T1000 (cell line): ENCODE data around the gene ATG2A.
A peak's percentile ranks its signal among the peaks of the same experiment; 100 is the strongest.

Experiments
- DNase-seq: peaks from one replicate; lab custom pipeline; 2025; ENCODE audit warnings: mixed read lengths; lab: John Stamatoyannopoulos, UW

The ATG2A gene

DNA sequence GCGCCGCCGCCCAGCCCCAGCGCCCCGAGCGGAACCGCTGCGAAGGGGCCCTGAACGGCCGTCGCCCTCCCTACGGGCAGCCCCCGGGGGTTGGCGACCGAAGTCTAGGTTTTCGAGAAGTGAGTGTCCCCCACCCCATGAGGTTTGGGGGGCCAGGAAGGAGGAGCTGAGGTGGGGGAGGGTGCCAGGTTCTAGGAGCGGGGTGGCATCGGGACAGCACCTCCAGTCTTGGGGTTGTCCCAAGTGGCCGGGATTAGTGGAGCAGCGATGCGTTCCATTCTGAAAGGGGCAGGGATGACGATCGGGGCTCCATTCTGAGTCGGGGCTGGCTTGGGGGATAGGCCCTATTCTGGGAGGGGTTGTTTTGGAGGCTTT is 7.9 kb upstream of the ATG2A start:
- DNase-seq, result no peak

DNA sequence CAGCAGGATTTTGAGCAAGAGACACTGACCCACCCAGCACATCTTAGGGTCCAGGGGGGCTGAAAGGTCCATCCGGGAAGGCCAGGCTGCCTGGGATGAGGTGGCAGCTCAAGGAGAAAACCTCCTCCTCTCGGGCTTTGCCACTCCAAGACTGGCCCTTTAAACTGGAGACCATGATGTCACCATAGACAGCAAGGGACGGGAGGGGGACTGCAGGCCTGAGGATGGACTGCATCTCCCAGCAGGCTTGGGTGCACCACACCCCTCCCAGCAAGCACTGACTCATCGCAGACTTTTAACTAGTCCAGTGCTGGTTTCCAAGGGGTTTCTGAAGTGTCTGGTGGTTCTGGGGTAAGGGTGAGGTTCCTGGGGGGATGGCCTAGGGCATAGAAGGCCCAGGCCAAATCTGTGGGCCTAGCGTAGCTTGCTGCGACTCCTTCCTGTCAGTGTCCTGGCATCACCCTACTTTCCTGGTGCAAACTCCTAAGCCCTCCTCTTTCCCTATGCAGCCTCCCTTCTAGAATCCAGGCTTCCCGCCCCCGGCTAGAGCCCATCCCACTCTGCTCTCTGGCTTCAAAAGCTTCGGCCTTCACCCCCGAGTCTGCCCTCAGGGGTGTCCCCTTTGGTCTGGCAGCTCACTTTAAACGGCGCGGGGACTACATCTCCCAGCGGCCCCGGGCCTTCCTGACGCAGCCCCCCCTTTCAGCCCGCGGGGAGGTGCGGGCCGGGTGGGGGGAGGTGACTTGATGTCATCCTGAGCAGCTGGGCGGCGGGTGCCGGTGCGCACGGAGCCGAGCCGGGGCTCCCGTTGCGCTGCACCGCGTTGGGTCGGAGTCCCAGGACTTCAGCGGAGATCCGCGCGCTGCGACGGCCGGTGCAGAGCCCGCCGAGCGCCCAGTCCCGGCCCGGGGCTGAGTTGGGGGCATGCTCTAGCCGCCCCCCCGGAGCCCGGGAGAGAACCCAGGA is 7.2 kb upstream of the ATG2A start, which contains the start of gene PPP2R5B:
Gene PPP2R5B (plus strand): TSS at position 746 of the 966 bp plus-strand sequence. CDS start 1,046 bp downstream, outside the sequence.
- peak; percentile 81 for DNase-seq

DNA sequence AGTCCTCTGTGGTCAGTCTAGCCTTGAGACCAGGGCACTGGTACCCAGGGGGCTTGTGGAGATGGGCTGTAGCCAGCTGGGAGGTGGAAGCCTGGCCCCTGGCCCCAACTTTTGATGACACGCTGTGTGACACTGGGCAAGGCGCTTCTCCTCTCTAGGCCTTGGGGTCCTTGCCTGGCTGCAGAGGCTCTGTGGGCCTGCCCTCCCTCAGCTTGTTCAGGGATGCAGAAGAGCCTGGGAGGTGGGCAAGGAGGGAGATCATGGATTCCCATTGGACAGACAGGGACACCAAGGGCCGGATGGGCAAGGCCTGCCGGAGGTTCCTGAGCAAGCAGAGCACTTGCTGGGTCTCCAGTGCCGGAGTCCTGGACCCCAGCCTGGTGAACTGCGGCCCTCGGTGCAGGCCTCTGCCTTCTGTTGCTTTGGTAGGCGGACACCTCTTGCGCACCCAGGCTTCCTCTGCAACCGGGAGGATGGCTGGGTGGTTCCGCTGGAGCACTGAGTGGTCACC is 6.2 kb upstream of the ATG2A start:
- no peak for DNase-seq

DNA sequence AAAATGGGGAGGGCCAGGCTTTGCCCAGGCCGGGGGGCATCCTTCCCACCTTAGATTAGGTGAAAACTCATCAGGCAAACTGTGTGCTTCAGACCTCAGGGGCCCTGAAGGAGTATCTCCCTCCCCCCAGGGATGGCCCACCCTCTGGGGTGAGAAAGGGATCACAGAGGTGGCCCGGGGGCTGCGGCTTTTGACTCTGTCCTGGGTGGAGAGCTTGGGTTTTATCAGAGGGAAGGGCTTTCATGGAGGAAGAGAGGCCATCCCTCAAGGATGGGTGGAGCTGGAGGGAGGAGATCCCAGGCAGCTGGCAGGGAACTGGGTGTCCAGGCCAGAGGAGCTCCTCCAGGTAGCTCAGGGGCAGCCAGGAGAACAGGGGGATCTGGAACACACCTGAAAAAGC is 4.4 kb upstream of the ATG2A start:
- no peak for DNase-seq

DNA sequence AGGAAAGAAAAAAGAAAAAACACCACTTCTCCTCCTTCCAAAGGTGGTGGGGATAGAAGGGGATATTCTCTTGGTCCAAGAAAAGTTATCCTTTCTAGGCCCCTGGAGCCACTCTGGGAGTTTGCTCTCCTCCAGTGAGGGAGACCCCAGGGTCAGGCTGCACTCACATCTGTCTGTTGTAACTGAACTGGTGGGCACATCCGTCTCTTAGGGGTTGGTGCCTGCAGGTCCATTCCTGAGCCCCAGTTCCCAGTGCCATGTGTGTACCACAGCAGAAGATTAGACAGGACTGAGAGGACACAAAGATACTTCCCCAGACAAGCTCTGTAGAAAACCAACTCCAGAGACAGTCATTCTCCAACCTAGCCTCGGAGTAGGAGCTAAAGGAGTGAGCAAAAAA is 3.1 kb upstream of the ATG2A start:
- DNase-seq, result no peak

DNA sequence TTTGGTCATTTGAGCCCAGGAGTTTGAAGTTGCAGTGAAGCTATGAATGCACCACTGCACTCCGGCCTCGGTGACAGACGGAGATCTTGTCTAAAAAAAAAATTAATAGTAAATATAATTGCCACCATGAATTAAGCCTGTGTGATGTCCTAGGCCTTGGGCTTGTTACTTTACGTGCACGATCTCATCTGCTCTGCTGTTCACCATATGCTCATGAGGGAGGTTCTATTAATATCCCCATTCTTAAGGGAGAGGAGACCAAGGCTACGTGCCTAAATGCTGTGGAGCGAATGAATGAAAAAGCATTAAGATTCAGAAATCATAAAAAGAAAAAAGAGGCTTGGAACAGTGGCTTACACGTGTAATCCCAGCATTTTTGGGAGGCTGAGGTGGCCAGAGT is 2.6 kb upstream of the ATG2A start:
- no peak for DNase-seq

DNA sequence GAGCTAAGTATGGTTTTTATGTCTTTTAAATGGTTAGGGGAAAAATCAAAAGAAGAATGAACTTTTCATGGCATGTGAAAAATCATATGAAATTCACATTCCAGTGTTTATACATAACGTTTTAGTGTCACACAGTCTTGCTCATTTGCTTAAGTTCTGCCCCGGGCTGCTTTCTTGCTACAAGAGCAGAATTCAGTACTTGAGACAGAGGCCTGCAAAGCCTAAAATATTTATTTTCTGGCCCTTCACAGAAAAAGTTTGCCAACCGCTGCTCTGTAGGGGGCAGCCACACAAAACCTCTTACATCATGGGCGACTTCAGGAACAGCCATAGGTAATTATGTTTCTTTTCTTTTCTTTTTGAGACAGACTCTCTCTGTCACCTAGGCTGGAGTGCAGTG is 1.0 kb upstream of the ATG2A start:
- DNase-seq, result no peak

DNA sequence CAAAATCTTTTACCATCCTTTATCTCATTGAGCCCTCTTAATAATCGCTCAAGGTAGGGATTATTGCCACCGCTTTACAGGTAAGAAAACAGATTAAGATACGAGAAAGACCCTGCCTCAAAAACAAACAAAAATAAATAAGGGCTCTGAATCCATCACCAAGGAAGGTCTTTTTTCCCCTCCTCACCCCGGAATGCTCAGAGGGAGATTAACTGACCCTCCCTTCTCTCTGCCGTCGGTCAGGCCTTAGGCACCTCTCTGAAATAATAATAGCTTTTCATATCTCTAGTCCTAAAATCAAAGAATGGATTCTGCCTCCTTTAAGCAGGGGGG is 620 bp upstream of the ATG2A start:
- no peak for DNase-seq

DNA sequence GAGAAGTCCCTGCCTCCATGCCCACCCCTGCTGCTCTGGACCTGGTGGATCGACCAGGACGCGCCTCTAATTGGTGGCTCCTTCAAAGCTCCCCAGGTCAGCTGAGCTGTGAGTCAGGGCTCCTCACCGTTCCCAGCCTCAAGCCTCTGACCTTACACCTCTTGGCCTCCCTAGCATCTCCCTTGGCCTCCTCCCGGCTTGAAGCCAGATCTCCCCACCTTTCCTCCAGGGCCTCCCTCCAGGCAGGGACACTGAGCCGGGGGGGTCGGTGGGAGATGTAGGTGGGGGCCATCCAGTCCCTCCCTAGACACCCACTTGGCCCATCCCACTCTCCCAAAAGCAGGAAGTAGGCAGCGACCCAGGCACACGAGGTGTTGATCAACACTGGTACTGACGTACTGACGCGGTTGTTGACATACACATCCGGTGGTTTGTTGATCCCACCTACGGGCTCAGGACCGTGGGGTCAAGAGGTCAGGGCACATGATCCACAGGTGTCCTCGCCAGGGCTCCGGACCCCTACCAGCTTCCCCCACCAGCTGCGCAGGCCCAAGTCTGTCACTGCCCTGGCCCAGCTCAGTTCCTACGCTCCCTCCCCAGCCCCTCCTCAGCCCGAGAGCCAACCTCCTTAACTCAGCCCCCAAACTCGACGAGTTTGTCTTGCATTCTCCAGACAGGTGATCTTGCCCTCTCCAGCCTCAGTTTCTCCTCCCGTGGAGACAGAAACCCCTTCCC is 802 bp downstream of the ATG2A start:
- no peak for DNase-seq

DNA sequence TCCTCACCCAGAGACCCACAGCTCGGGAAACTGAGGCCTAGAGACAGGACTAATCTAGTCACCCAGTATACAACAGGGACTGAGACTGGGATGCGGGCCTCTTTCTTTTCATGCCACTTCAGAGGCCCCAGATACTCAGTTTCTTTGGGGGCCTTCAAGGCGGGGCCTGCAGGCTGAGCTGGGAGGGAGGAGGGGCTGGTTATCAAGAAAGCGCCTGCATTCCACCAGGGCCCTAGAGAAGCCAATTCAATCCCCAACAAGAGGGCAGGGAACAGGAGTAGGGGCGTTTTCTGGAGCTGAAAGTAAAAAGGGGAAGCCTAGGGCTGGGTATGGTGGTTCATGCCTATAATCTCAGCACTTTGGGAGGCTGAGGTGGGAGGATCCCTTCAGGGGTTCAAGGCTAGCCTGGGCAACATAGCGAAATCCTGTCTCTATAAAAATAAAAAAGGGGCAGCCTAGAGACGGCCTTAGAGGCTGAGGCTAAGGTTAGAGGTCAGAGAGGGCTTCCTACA is 1.6 kb downstream of the ATG2A start:
- DNase-seq, result no peak

DNA sequence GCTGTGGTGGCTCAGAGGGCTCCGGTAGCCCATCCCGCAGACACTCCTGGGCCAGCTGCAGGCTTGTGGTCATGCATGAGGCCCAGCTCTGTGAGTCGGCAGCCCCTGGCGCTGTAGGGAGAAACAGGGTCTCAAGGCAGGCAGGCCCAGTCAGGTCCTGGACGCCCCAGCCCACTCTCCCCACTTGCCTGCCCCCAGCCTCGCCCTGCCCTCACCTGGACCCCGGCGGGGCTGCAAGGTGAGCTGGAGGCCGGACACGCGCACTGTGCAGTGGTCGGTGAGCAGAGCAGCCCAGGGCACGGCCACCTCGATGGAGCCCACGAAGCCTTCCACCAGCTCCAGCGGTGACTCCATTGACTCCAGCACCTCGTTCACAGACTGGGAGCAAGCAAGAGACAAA is 2.9 kb downstream of the ATG2A start:
- no peak for DNase-seq

DNA sequence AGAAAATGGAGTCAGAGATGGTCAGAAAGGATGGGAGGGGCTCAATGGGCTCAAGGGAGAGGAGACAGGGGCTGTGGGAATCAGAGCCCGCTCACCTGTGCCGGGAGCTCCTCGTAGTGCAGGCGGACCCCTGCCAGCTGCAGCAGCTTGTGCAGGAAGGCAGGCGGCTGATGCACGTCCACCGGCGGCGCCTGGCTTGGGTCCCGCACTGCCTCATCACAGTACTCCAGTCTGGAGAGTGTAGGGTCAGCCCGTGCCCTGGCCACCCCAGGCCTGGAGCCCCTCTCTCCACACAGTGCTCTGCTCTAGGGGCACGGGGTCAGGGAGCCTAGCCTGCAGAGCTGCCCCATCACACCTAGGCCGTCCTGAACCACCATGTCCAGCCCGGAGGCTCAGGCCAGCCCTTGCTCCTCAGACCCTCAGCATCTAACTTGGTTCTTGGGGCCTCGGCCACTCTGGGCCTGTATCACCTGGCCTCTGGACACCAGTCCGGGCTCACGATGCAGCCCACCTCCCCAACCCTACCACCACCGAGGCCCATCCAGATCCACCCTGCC is 3.8 kb downstream of the ATG2A start:
- DNase-seq, result no peak

DNA sequence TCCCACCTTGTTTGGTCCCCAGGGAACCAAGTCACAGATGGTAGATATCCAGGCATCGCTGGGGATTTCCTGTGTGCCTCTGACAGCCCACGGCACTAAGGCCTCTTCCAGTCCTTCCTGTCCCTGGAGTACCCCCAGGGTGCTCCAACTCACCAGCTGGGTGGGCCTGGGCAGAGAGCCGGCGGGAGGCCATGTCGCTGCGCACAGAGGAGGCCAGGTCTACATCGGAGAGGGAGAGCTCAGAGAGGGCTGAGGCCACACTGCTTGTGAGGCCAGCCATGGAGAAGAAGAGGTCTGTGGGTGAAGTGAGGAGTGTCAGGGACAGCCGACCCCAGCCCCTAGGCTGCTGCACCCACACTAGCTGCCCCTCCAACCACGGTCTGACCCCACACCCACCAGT is 5.3 kb downstream of the ATG2A start:
- no peak for DNase-seq

DNA sequence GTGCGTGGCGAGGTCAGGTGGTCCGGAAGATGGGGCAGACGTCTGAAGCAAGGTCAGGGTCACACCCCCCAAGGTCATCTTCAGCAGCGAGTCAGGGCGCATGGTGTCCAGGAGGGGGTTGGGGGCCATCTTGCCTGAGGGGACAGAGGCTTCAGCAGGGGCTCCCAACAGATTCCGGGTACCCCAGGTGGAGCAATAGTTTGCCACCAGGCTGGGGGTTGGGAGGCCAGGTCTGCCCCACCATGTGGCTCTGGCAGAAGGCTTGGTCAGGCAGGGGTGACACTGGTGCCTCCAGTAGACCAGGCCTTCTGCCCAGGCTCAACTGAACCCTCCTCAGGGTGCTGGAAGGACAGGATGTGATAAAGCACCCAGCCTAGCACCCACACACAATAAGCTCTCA is 5.9 kb downstream of the ATG2A start:
- no peak for DNase-seq

DNA sequence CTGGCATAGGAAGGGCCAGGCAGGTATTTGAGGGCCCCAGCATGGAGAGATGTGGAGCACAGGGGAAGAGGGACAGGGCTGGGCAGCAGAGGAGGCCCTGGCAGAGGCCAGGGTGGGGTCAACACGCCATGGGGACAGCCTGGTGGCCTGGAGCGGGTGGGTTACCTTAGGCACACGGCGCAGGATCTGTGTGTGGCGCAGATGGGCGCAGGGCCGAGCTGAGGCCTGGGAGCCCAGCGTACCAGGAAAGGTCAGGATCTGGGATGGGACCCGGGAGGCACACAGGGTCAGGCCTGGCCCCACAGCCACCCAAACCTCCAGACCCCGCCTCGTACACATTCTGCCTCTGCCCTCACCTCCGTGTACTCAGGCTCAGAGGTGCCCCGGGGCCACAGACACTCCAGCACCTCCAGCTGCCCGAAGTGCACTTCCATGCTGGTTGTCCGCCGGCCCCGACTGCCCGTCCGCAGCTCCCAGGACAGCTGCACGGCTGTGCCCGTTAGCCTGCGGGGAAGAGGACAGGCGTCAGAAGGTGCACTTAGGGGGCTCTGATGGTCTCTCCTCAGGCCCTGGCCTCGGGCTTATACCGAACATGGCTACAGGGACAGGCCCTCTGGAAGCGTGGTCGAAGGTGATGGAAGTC is 6.4 kb downstream of the ATG2A start:
- DNase-seq, result no peak

DNA sequence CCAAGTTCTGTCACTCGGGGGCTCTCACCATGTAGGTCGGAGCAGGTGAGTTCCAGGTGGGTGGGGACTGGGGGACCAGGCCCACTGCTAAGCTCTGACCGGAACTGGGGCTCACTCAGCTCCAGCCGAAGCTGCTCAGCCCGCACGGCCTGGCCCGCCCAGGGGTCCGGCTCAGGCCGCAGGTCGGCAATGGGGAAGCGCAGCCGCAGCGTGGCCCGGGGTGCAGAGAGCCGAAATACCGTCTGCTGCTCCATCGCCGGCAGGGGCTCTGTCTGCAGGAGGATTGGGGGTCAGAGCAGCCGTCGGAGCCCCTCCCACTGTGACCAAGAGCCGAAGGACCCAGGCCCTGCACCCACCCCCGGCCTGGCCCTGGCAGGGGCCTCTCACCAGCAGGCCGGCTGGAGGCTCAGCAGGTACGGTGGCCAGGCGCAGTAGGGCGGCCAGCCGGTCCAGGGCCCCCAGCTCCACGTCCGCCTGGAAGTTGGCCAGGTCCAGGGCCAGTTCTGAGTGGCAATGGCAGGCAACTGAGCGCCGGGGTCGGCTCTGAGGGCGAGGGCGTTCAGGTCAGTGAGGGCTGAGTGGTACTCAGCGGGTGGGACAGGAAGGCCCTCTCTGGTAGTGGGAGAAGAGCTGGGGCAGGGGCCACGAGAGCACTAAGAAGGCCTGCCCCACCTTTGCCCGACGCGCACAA is 7.2 kb downstream of the ATG2A start:
- no peak for DNase-seq

DNA sequence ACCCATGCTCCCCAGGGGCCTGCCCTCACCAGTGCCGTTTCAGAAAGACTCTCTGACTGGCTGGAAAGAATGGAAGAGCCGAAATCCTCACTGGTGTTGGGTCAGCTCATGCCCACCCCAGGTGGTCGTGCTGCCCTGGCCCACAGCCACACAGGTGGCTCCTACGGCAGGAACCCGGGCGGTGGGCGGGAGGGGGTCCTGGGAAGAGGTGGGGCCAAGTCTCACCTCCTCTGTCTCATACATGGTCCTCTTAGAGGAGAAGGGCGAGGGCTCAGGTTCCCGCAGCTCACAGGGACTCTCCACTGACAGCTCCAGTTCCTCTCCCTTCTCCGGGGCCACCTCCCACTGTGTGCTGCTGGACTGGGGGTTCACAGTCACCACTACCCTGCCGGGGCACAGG is 8.2 kb downstream of the ATG2A start:
- no peak for DNase-seq

DNA sequence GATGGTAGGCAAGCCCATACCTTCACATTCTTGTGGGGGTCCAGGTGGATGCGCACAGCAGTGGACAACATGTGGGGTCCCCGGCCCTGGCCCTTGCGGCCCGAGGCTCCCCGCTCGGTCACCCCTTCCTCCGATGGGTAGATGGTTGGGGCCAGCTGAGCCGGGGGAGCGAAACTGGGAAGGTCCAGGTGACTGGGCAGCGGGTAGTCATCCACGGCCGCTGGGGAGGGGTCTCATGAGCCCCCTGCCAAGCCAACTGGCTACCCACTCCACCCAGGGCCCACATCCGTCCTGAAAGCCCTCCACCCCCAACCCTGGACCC is 10.7 kb downstream of the ATG2A start:
- DNase-seq, result no peak

DNA sequence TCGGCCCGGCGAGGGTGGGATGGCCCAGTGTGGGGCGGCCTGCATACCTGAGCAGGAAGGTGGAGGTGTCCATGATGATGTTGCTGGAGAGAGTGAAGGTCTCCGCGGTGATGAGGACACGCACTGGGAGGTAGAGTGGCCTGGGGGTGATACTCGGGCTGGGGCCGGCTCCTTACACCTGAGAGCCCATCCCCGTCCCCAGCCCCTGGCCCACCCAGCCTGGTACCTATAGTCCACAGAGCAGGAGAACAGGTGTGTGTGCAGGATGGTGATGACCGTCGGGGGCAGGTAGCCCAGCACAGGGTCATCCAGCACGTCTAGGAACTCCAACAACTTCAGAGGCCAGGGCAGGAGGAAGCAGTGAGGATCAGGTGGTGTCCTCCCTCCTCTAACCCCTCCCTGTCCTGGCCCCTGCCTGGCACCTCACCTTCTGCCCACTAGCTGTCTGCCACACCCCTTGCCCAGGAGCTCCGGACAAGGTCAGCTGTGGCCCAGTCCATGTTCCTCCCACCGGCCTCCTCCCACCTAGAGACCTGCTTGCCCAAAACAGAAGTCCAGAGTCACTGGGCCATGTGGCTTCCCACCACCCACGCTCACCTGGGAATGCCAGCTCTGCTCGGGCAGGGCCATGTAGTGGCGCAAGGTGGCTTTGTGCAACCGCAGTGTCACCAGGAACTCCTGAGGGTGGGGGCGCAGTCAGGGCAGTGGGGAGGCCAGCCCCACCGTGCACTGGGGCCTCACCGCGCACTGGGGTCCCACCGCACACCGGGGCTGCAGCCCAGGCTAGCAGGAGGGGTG is 11.3 kb downstream of the ATG2A start:
- no peak for DNase-seq

DNA sequence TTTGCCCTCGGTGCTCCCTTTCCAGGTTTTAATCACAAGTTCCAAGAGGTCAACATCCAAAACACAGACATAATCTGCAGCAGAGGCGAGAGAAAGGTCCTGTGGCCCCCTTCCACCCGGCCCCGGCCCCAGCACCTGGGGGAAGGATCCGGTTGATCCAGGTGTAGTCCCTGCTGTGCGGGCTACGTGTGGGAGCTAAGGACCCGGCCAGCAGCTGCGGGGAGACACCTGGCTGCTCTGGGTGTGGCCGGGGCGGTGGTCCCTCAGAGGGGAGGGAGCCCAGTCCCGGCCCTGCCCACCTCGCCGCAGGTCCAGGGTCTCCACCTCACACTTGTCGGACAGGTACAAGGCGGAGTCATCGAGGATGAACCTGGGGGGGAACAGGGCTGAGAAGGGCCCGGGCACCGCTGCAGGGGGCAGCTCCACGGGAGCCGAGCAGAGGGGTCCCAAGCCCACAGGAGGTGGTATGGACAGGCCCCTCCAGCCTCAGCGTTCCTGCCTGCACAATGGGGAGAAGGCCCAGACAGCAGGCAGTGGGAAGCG is 13.6 kb downstream of the ATG2A start:
- no peak for DNase-seq
